HepG2 (cell line): ENCODE data around the gene TCF12. TPM values are rescaled to one million over a fixed set of nuclear protein-coding genes. Genes with fewer than 3 reads are reported as not detected.

Experiments
- ATAC-seq: fragments of 200-7000 bp; cut with Tn5 transposase; 3 replicates; pipeline ENCODE4 v1.9.1; 2020; ENCODE audit warnings: mild to moderate bottlenecking, moderate library complexity
- BruUV-seq: library from RNA; stranded (reverse); fragments of 400-500 nt; replicated peaks from 2 replicates; lab custom pipeline; 2021; lab: Mats Ljungman, UMichigan
- CTCF ChIA-PET: fragments of 300-600 bp; formaldehyde crosslinking; extraction: SDS; loops from one replicate; lab custom pipeline; 2021; ENCODE audit warnings: low total read pairs, inconsistent platforms, low intra/inter-chr PET ratio; lab: Yijun Ruan, JAX
- POLR2A ChIA-PET: fragments of 350-600 bp; sonication (Branson Sonifier 250); formaldehyde crosslinking; loops from one replicate; lab custom pipeline; 2020; ENCODE audit warnings: antibody characterized with exemption, inconsistent platforms; lab: Yijun Ruan, JAX
- DNase-seq: peaks from one replicate; pipeline ENCODE4 v3.0.0-alpha.2; 2015; ENCODE audit warnings: low spot score
- FAIRE-seq: peaks from 3 replicates; lab custom pipeline; 2011; peaks lifted over from hg19 to GRCh38; lab: Jason Lieb, UNC
- H2AFZ ChIP-seq: one replicate; pipeline ENCODE4 v1.6.1; 2011; ENCODE audit warnings: low read length, inconsistent platforms
- H3K27ac ChIP-seq: fragments of 300-600 bp; 3 replicates; pipeline ENCODE4 v1.8.0; 2011; ENCODE audit warnings: mixed run types, mild to moderate bottlenecking, mixed read lengths, low read length, inconsistent platforms; ENCODE audit not compliant: insufficient read depth; ENCODE audit errors: extremely low read length
- H3K27me3 ChIP-seq, 2 experiments: fragments of 200-600 bp in 1 of 2; 2 replicates in 1 of 2; 3 replicates in 1 of 2; pipeline versions ENCODE4 v1.6.0 to v1.8.0; 2011; ENCODE audit warnings: low read length in 2 of 2, mild to moderate bottlenecking in 2 of 2, moderate library complexity in 2 of 2, inconsistent platforms in 1 of 2; ENCODE audit not compliant: insufficient read depth in 2 of 2, control insufficient read depth in 1 of 2
- H3K36me3 ChIP-seq, 2 experiments: fragments of 200-600 bp in 1 of 2; replicated peaks in 1 of 2; 2 replicates in 1 of 2; 3 replicates in 1 of 2; pipeline versions ENCODE4 v1.5.1 to v1.8.0; 2011; ENCODE audit warnings: low read length in 2 of 2, inconsistent platforms in 1 of 2; ENCODE audit not compliant: insufficient read depth in 2 of 2, control insufficient read depth in 1 of 2
- H3K4me1 ChIP-seq: 2 replicates; pipeline ENCODE4 v1.5.1; 2012; ENCODE audit warnings: low read length, inconsistent platforms; ENCODE audit not compliant: insufficient read depth
- H3K4me2 ChIP-seq: 2 replicates; pipeline ENCODE4 v1.6.0; 2011; ENCODE audit warnings: low read depth, low read length, inconsistent platforms
- H3K4me3 ChIP-seq, 3 experiments: fragments of 200-600 bp in 1 of 3; sonication (generic), shearing (Covaris generic) in 1 of 3; replicated peaks in 1 of 3; 2 replicates each; pipeline ENCODE4 v1.5.1; 2011 to 2016; ENCODE audit warnings: low read length in 3 of 3, inconsistent platforms in 2 of 3, low read depth in 2 of 3, mild to moderate bottlenecking in 2 of 3, control low read depth in 1 of 3, mixed read lengths in 1 of 3; ENCODE audit not compliant: insufficient read depth in 1 of 3
- H3K79me2 ChIP-seq: one replicate; pipeline ENCODE4 v1.6.1; 2011; ENCODE audit warnings: low read length, inconsistent platforms; ENCODE audit not compliant: insufficient read depth
- H3K9ac ChIP-seq: 2 replicates; pipeline ENCODE4 v1.6.0; 2011; ENCODE audit warnings: mild to moderate bottlenecking, low read depth, low read length, inconsistent platforms; ENCODE audit not compliant: insufficient read depth
- H3K9me3 ChIP-seq: 2 replicates; pipeline ENCODE4 v1.5.1; 2012; ENCODE audit warnings: mild to moderate bottlenecking, low read length
- H4K20me1 ChIP-seq: 2 replicates; pipeline ENCODE4 v1.6.0; 2011; ENCODE audit warnings: inconsistent platforms, mild to moderate bottlenecking, low read length, moderate library complexity; ENCODE audit not compliant: insufficient read depth
- ADNP ChIP-seq: sonication (generic); formaldehyde crosslinking; IDR thresholded peaks from 2 replicates; pipeline ENCODE4 v1.4.0; 2020; ENCODE audit warnings: missing genetic modification reagents
- ATF7 ChIP-seq, 2 experiments: fragments of 450-650 bp in 1 of 2; sonication (generic) in 1 of 2; formaldehyde crosslinking in 1 of 2; IDR thresholded peaks; 2 replicates each; pipeline versions ENCODE4 v1.4.0 to v1.6.1; 2016 to 2020; ENCODE audit warnings: antibody characterized with exemption in 1 of 2, mild to moderate bottlenecking in 1 of 2, missing genetic modification reagents in 1 of 2
- ATF7-NPFF ChIP-seq: sonication (generic); formaldehyde crosslinking; IDR thresholded peaks from 2 replicates; pipeline ENCODE4 v1.8.1; 2023; ENCODE audit warnings: mild to moderate bottlenecking, low read depth, missing genetic modification reagents, moderate library complexity
- BCL3 ChIP-seq: sonication (generic); formaldehyde crosslinking; IDR thresholded peaks from 2 replicates; pipeline ENCODE4 v1.5.1; 2020; ENCODE audit warnings: mild to moderate bottlenecking, missing genetic modification reagents, moderate library complexity
- MAFG ChIP-seq: sonication (generic); formaldehyde crosslinking; IDR thresholded peaks from 2 replicates; pipeline ENCODE4 v1.5.1; 2020; ENCODE audit warnings: mild to moderate bottlenecking, missing genetic modification reagents
- MEIS2 ChIP-seq: sonication (generic); formaldehyde crosslinking; IDR thresholded peaks from 2 replicates; pipeline ENCODE4 v1.9.0; 2021; ENCODE audit warnings: mild to moderate bottlenecking, missing genetic modification reagents
- SMAD3 ChIP-seq: sonication (generic); formaldehyde crosslinking; IDR thresholded peaks from 2 replicates; pipeline ENCODE4 v1.4.0; 2020; ENCODE audit warnings: missing genetic modification reagents
- SP2 ChIP-seq: sonication (generic); formaldehyde crosslinking; IDR thresholded peaks from 2 replicates; pipeline ENCODE4 v1.5.1; 2020; ENCODE audit warnings: mild to moderate bottlenecking, missing genetic modification reagents
- ZNF225 ChIP-seq: sonication (generic); formaldehyde crosslinking; IDR thresholded peaks from 2 replicates; pipeline ENCODE4 v1.4.0; 2020; ENCODE audit warnings: mild to moderate bottlenecking, missing genetic modification reagents
- ZNF331 ChIP-seq: sonication (generic); formaldehyde crosslinking; IDR thresholded peaks from 2 replicates; pipeline ENCODE4 v1.4.0; 2020; ENCODE audit warnings: missing genetic modification reagents
- ZNF576 ChIP-seq: sonication (generic); formaldehyde crosslinking; IDR thresholded peaks from 2 replicates; pipeline ENCODE4 v1.4.0; 2020; ENCODE audit warnings: mild to moderate bottlenecking, missing genetic modification reagents
- ZNF883 ChIP-seq: sonication (generic); formaldehyde crosslinking; IDR thresholded peaks from 2 replicates; pipeline ENCODE4 v1.5.1; 2020; ENCODE audit warnings: mild to moderate bottlenecking, missing genetic modification reagents; ENCODE audit errors: not compliant biosample characterization
- WGBS: methylation state at CpG from one replicate; pipeline ENCODE4 v1.1.6; 2017; ENCODE audit warnings: low lambda C conversion rate; 5-methylcytosine and 5-hydroxymethylcytosine counted together
- in situ Hi-C: cut with HindIII; loops from 2 replicates; pipeline ENCODE4 v1.10.0; 2017; ENCODE audit warnings: low pct_unique_long_range_greater_than_20kb; ENCODE audit not compliant: extremely low pct_ligation_motif_present
- intact Hi-C: fragments of 100-400 bp; cut with micrococcal nuclease; formaldehyde crosslinking; loops from one replicate; pipeline ENCODE4 v1.10.0; 2022; ENCODE audit not compliant: unreplicated experiment
- polyA plus RNA-seq, 8 experiments: library from polyadenylated mRNA; depleted of rRNA in 3 of 8; stranded (reverse) in 7 of 8; unstranded in 1 of 8; fragments of >200 nt; fragmentation: Illumina TruSeq in 4 of 8; extraction: Trizol in 4 of 8; gene quantifications; 2 replicates each; pipeline versions ENCODE4 v1.2.1 to v1.2.3, GENCODE V29; 2011 to 2016; ENCODE audit warnings: low read depth in 4 of 8, missing spikeins in 1 of 8, mixed read lengths in 1 of 8; ENCODE audit not compliant: insufficient read depth in 1 of 8
- total RNA-seq, 5 experiments: library from RNA; depleted of rRNA; stranded (reverse); fragments of >200 nt; fragmentation: Illumina TruSeq; extraction: Trizol; gene quantifications; 2 replicates each; pipeline ENCODE4 v1.2.3, GENCODE V29; 2016; ENCODE audit warnings: low read depth in 1 of 5
- TF ChIP-seq, protein P1 (sequence below): sonication (generic); formaldehyde crosslinking; conservative IDR thresholded peaks from 2 replicates; pipeline ENCODE4 v1.4.0; 2020; ENCODE audit warnings: missing genetic modification reagents
- TF ChIP-seq, protein P2 (sequence below): sonication (generic); formaldehyde crosslinking; IDR thresholded peaks from 2 replicates; pipeline ENCODE4 v1.4.0; 2020; ENCODE audit warnings: missing genetic modification reagents, mild to moderate bottlenecking, borderline replicate concordance
- TF ChIP-seq, protein P3 (sequence below): fragments of 450-650 bp; IDR thresholded peaks from 2 replicates; pipeline ENCODE4 v1.6.1; 2017; ENCODE audit warnings: mild to moderate bottlenecking

Gene TCF12
- total and polyA plus RNA-seq, 2 of the 13 experiments (the other 11 are each of a cell fraction or from before 2014, with no cell fraction given): 48.6 to 51.1 TPM

DNA sequence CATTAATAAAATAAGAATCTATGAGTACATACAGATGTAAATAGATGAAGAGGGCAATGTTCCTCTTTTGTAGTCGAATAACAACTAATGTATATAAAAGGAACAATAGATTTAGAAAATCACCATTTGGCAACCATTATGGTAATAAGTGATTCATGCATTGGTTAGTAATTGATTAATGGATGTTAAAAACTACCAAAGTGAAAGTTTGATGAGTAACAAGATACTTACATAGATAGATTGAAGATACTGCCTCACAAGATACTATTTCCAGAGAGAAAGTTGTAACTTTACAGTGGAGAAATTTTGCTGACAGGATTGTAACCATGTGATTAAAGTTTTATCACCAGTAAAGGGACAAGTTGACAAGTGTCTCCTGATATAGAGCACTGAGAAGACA lies 55.0 kb downstream of the TCF12 start (continued):
- no peak for TF ChIP-seq ZNF331
- no peak for TF ChIP-seq ADNP (CRISPR knock-in tag)
- no peak for TF ChIP-seq SMAD3
- no peak for TF ChIP-seq ZNF225
- TF ChIP-seq ATF7 (IDR thresholded peaks at IDR 0.05): no peak
- no peak for TF ChIP-seq ATF7 (CRISPR knock-in tag; IDR thresholded peaks at IDR 0.05)

- H3K27me3 ChIP-seq: no peaks in the 10 kb centered on the region
- in situ Hi-C loops: no loop called here
- no peak for ATAC-seq
- no TSS peak for BruUV-seq
- no peak overlapping the region for H3K9ac ChIP-seq
- H3K79me2 ChIP-seq: peaks cover 89% of the 10 kb centered on the region
- CTCF ChIA-PET: no interaction called here
- no peak overlapping the region for H3K4me2 ChIP-seq
- peaks cover 45% of the 10 kb centered on the region for H3K4me1 ChIP-seq
- no peak overlapping the region for H3K4me3 ChIP-seq
- POLR2A ChIA-PET: no interaction called here
- no peaks in the 10 kb centered on the region; the same call in 1 of the 2 replicates for H4K20me1 ChIP-seq
- WGBS: 85% methylated on average over 9 of the region's 9 CpGs
- H3K9me3 ChIP-seq: no peaks in the 10 kb centered on the region
- no peak overlapping the region for H2AFZ ChIP-seq
- no peak for FAIRE-seq
- no peaks in the 10 kb centered on the region for H3K36me3 ChIP-seq
- intact Hi-C loops: no loop called here
- no peak for DNase-seq
- no peak overlapping the region for H3K27ac ChIP-seq
- TF ChIP-seq ATF7-NPFF (CRISPR knock-in tag): no peak
- TF ChIP-seq MEIS2 (CRISPR knock-in tag): no peak
- TF ChIP-seq, protein P1, sequence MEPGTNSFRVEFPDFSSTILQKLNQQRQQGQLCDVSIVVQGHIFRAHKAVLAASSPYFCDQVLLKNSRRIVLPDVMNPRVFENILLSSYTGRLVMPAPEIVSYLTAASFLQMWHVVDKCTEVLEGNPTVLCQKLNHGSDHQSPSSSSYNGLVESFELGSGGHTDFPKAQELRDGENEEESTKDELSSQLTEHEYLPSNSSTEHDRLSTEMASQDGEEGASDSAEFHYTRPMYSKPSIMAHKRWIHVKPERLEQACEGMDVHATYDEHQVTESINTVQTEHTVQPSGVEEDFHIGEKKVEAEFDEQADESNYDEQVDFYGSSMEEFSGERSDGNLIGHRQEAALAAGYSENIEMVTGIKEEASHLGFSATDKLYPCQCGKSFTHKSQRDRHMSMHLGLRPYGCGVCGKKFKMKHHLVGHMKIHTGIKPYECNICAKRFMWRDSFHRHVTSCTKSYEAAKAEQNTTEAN (CRISPR knock-in tag): no peak
- TF ChIP-seq, protein P2, sequence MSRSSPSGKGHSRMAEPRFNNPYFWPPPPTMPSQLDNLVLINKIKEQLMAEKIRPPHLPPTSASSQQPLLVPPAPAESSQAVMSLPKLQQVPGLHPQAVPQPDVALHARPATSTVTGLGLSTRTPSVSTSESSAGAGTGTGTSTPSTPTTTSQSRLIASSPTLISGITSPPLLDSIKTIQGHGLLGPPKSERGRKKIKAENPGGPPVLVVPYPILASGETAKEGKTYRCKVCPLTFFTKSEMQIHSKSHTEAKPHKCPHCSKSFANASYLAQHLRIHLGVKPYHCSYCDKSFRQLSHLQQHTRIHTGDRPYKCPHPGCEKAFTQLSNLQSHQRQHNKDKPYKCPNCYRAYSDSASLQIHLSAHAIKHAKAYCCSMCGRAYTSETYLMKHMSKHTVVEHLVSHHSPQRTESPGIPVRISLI (CRISPR knock-in tag): no peak
- TF ChIP-seq ZNF883: no peak
- no peak for TF ChIP-seq MAFG (CRISPR knock-in tag)
- no peak for TF ChIP-seq SP2 (CRISPR knock-in tag)
- TF ChIP-seq, protein P3, sequence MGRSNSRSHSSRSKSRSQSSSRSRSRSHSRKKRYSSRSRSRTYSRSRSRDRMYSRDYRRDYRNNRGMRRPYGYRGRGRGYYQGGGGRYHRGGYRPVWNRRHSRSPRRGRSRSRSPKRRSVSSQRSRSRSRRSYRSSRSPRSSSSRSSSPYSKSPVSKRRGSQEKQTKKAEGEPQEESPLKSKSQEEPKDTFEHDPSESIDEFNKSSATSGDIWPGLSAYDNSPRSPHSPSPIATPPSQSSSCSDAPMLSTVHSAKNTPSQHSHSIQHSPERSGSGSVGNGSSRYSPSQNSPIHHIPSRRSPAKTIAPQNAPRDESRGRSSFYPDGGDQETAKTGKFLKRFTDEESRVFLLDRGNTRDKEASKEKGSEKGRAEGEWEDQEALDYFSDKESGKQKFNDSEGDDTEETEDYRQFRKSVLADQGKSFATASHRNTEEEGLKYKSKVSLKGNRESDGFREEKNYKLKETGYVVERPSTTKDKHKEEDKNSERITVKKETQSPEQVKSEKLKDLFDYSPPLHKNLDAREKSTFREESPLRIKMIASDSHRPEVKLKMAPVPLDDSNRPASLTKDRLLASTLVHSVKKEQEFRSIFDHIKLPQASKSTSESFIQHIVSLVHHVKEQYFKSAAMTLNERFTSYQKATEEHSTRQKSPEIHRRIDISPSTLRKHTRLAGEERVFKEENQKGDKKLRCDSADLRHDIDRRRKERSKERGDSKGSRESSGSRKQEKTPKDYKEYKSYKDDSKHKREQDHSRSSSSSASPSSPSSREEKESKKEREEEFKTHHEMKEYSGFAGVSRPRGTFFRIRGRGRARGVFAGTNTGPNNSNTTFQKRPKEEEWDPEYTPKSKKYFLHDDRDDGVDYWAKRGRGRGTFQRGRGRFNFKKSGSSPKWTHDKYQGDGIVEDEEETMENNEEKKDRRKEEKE: no peak
- TF ChIP-seq BCL3 (CRISPR knock-in tag): no peak
- TF ChIP-seq ZNF576 (CRISPR knock-in tag): no peak
These were observed 58.8 kb downstream of the TCF12 start for GRCh38 chr15:56977232-56977631.
